Measurements from ENCODE around the gene IL34. TPM values are rescaled to one million over a fixed set of nuclear protein-coding genes. Genes with fewer than 3 reads are reported as not detected.
A peak's percentile ranks its signal among the peaks of the same experiment; 100 is the strongest.

Gene IL34
- total and polyA plus RNA-seq, 2 of the 13 experiments (the other 11 are each of a cell fraction or from before 2014, with no cell fraction given) = 1.2 to 1.3 TPM

DNA sequence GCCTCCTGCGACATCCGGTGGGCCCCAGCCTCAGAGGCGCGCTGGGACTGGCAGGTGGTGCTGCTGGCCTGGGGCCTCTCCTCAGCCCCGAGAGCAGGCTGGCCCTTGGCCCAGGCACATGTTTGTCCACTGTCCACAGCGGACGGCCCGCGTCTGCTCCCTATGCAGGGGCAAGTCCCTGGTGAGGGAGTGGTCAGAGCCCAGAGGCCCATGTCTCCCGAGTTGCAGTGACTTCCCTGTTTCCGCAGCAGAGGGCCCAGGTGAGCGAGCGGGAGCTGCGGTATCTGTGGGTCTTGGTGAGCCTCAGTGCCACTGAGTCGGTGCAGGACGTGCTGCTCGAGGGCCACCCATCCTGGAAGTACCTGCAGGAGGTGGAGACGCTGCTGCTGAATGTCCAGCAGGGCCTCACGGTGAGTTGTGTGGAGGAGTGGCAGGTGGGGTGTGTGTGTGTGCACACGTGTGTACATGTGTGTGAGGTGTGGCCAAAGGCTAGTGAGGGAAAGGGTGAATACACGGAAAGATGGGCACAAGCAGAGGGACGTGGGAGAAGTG lies 10.4 kb downstream of the IL34 start (continued):
- TF ChIP-seq ZNF333 (CRISPR knock-in tag; IDR thresholded peaks at IDR 0.05; ENCODE audit: borderline replicate concordance) (no peak), PCBP1 (IDR thresholded peaks at IDR 0.05; ENCODE audit: borderline replicate concordance, low read depth, low read length) (0 out of 2 replicates have a peak, but pooled peaks have one; percentile 3), CENPT (CRISPR knock-in tag; IDR thresholded peaks at IDR 0.05; ENCODE audit: low read depth) (peak; percentile 67; the same call in 1 of the 2 replicates), FUBP1 (CRISPR knock-in tag; IDR thresholded peaks at IDR 0.05; ENCODE audit: borderline replicate concordance) (no peak), SOX13 (IDR thresholded peaks at IDR 0.05) (no peak), SOX13 (CRISPR knock-in tag; conservative IDR thresholded peaks at IDR 0.05 in 1 of 2, IDR thresholded peaks at IDR 0.05 in 1 of 2) (peak in 1 of 2 experiments; percentile 58; a peak in 1 of 4 replicates), ZNF788 (CRISPR knock-in tag; IDR thresholded peaks at IDR 0.05; ENCODE audit: borderline replicate concordance) (peak; percentile 92; the same call in 1 of the 2 replicates), ZC3H13 (CRISPR knock-in tag; IDR thresholded peaks at IDR 0.05) (peak; percentile 84; the same call in 1 of the 2 replicates), ZNF557 (CRISPR knock-in tag; IDR thresholded peaks at IDR 0.05) (peak; percentile 42; the same call in 1 of the 2 replicates), HNRNPL (IDR thresholded peaks at IDR 0.05; ENCODE audit: low read depth, low read length) (0 out of 2 replicates have a peak, but pooled peaks have one; percentile 83), ZNF550 (CRISPR knock-in tag; IDR thresholded peaks at IDR 0.05; ENCODE audit: borderline replicate concordance) (peak; percentile 63; the same call in 1 of the 2 replicates), BORCS8-MEF2B (CRISPR knock-in tag; IDR thresholded peaks at IDR 0.05) (peak; percentile 82; the same call in 1 of the 2 replicates), HMGXB4 (CRISPR knock-in tag; IDR thresholded peaks at IDR 0.05; ENCODE audit: borderline replicate concordance in 1 of 2, low read depth in 1 of 2) (peak; percentile 34 to 83; a peak in 2 of 4 replicates), CC2D1A (CRISPR knock-in tag; IDR thresholded peaks at IDR 0.05) (peak; percentile 97; the same call in 1 of the 2 replicates), ZNF264 (CRISPR knock-in tag; IDR thresholded peaks at IDR 0.05) (peak; percentile 63; the same call in 1 of the 2 replicates), ZNF709 (CRISPR knock-in tag; IDR thresholded peaks at IDR 0.05) (peak; percentile 62; the same call in 1 of the 2 replicates)
- TF ChIP-seq, protein P1, sequence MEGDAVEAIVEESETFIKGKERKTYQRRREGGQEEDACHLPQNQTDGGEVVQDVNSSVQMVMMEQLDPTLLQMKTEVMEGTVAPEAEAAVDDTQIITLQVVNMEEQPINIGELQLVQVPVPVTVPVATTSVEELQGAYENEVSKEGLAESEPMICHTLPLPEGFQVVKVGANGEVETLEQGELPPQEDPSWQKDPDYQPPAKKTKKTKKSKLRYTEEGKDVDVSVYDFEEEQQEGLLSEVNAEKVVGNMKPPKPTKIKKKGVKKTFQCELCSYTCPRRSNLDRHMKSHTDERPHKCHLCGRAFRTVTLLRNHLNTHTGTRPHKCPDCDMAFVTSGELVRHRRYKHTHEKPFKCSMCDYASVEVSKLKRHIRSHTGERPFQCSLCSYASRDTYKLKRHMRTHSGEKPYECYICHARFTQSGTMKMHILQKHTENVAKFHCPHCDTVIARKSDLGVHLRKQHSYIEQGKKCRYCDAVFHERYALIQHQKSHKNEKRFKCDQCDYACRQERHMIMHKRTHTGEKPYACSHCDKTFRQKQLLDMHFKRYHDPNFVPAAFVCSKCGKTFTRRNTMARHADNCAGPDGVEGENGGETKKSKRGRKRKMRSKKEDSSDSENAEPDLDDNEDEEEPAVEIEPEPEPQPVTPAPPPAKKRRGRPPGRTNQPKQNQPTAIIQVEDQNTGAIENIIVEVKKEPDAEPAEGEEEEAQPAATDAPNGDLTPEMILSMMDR (CRISPR knock-in tag; IDR thresholded peaks at IDR 0.05) = peak; percentile 96
- TF ChIP-seq, protein P2, sequence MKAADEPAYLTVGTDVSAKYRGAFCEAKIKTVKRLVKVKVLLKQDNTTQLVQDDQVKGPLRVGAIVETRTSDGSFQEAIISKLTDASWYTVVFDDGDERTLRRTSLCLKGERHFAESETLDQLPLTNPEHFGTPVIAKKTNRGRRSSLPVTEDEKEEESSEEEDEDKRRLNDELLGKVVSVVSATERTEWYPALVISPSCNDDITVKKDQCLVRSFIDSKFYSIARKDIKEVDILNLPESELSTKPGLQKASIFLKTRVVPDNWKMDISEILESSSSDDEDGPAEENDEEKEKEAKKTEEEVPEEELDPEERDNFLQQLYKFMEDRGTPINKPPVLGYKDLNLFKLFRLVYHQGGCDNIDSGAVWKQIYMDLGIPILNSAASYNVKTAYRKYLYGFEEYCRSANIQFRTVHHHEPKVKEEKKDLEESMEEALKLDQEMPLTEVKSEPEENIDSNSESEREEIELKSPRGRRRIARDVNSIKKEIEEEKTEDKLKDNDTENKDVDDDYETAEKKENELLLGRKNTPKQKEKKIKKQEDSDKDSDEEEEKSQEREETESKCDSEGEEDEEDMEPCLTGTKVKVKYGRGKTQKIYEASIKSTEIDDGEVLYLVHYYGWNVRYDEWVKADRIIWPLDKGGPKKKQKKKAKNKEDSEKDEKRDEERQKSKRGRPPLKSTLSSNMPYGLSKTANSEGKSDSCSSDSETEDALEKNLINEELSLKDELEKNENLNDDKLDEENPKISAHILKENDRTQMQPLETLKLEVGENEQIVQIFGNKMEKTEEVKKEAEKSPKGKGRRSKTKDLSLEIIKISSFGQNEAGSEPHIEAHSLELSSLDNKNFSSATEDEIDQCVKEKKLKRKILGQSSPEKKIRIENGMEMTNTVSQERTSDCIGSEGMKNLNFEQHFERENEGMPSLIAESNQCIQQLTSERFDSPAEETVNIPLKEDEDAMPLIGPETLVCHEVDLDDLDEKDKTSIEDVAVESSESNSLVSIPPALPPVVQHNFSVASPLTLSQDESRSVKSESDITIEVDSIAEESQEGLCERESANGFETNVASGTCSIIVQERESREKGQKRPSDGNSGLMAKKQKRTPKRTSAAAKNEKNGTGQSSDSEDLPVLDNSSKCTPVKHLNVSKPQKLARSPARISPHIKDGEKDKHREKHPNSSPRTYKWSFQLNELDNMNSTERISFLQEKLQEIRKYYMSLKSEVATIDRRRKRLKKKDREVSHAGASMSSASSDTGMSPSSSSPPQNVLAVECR (CRISPR knock-in tag; IDR thresholded peaks at IDR 0.05; ENCODE audit: borderline replicate concordance) = peak; percentile 84
